Measurements from ENCODE around the gene TSEN15. TPM values are rescaled to one million over a fixed set of nuclear protein-coding genes. Genes with fewer than 3 reads are reported as not detected.

TSEN15 gene
- total and polyA plus RNA-seq, 7 donors = 15.9 to 38.7 (median 22.3) TPM

DNA sequence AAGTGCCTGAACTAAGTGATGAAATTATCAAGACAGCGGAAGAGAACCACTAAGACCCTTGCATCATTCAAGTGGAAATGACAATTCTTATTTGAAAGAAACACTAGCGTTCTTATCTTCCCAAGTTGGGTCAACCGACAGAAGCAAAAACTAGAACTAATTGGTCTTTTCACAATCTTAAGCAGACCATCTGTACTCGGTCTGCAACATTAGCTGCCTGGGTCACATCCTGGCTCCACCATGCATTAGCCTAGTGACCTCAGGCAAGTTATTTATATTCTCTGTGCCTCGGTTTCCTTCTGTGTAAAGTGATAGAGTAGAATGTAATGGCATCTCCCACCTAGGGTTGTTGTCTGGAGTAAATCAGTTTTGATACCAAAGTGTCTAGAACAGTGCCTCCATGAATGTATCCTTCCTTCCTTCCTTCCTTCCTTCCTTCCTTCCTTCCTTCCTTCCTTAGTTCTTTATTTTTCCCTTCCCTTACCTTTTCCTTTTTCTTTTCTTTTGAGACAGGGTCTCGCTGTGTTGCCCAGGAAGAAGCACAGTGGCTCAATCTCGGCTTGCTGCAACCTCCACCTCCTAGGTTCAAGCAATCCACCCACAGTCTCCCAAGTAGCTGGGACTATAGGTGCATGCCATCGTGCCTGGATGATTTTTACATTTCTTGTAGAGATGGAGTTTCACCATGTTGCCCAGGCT, 20.0 kb upstream of the TSEN15 start:
- no peak overlapping the region for H3K27ac ChIP-seq
- DNase-seq = no peak
- 80 to 84% (median 81%) methylated on average over 8 of the region's 8 CpGs for WGBS, 3 donors
- no peak overlapping the region for H3K4me3 ChIP-seq
- peaks cover 15% of the 10 kb centered on the region for H3K4me1 ChIP-seq
- no peak for TF ChIP-seq CTCF (IDR thresholded peaks at IDR 0.05)
- H3K9me3 ChIP-seq = no peaks in the 10 kb centered on the region
- H3K27me3 ChIP-seq (ENCODE audit: insufficient read depth in 3 of 3, low read length in 2 of 3) = no peaks in the 10 kb centered on the region
- intact Hi-C loops (cut with DNase I) = loop anchor here in 1 of 2 donors (10.0 kb wide), 1 partner anchor 47 kb away; no protein-coding TSS in a partner anchor
- no peak for ATAC-seq
- no peaks in the 10 kb centered on the region for H3K36me3 ChIP-seq (ENCODE audit: insufficient read depth in 1 of 2, low read depth in 1 of 2)

DNA sequence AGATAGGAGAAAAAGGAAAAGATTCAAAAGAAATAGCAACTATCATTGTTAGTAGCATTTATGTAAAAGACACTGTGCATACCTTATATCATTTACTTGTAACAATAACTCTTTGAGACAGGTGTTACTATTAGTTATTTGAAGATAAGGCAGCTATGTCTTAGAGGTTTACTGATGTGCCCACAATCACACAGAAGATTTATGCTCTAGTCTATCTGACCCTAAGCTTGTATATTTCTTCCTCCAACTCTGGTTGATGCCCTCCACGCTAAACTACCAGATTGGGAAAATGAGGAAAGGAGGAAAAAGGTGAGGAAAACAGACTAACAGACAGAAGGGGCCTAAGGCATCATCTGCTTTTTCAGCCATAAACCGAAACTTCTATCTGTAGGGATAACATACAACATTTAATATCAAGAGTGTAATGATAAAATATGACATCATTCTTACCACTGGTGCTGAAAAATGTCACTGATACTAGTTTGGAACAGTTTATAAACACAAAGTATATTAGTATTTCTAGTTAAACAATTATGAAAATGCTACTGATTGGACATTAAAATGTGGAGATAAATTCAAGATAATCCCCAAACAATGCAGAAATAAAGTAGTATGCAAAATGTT, 19.1 kb upstream of the TSEN15 start:
- no peak for TF ChIP-seq CTCF (IDR thresholded peaks at IDR 0.05)
- H3K4me3 ChIP-seq = no peak overlapping the region
- whole genome bisulfite sequencing, 3 donors = 61 to 91% (median 87%) methylated on average over 2 of the region's 2 CpGs
- DNase-seq (no peak), ATAC-seq (no peak)
- no peaks in the 10 kb centered on the region for H3K27me3 ChIP-seq (ENCODE audit: insufficient read depth in 3 of 3, low read length in 2 of 3)
- no peaks in the 10 kb centered on the region for H3K9me3 ChIP-seq
- peaks cover 14% of the 10 kb centered on the region for H3K4me1 ChIP-seq
- H3K27ac ChIP-seq = no peak overlapping the region
- H3K36me3 ChIP-seq (ENCODE audit: insufficient read depth in 1 of 2, low read depth in 1 of 2) = no peaks in the 10 kb centered on the region
- intact Hi-C loops (cut with DNase I) = loop anchor here in 1 of 2 donors (10.0 kb wide), 1 partner anchor 48 kb away; no protein-coding TSS in a partner anchor

DNA sequence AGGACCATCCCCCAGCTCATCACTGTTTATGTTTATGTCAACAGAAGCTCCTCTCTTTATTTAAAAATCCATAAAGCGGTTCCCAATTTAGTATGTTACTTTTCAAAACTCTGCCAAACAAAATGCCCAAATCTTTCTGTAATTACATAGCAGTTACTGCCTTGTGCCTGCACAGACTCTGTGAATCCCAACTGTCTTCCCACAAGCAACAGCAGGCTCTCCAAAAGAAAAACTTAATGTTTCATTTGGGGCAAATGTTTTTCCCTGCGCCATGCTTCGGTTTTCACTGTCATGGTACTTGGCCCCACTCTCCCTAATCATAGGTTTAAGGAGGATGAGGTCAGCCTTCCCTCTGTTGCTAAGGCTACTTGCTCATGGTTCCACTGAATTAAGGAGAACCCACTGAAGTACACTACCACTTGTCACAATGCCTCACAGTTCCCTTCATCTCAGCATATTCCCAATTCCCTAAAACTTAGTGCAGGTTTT, 18.6 kb upstream of the TSEN15 start:
- Histone ChIP-seq H3K36me3 (ENCODE audit: insufficient read depth in 1 of 2, low read depth in 1 of 2) (no peaks in the 10 kb centered on the region), H3K27ac (no peak overlapping the region), H3K27me3 (ENCODE audit: insufficient read depth in 3 of 3, low read length in 2 of 3) (no peaks in the 10 kb centered on the region), H3K4me3 (no peak overlapping the region), H3K4me1 (peaks cover 10% of the 10 kb centered on the region), H3K9me3 (no peaks in the 10 kb centered on the region)
- intact Hi-C loops (cut with DNase I) = loop anchor here in 1 of 2 donors (10.0 kb wide), 1 partner anchor 48 kb away; no protein-coding TSS in a partner anchor
- 70 to 85% (median 85%) methylated on average over 3 of the region's 3 CpGs for WGBS, 3 donors
- DNase-seq (no peak), ATAC-seq (no peak)
- TF ChIP-seq CTCF (IDR thresholded peaks at IDR 0.05) = no peak

- intact Hi-C loops (cut with DNase I) = loop anchor here in 1 of 2 donors (10.0 kb wide), 1 partner anchor 49 kb away; no protein-coding TSS in a partner anchor
- H3K4me3 ChIP-seq = no peak overlapping the region
Measured at GRCh38 chr1:184033711-184034167, 17.8 kb upstream of the TSEN15 start.

More at GRCh38 chr1:184033711-184034167, 17.8 kb upstream of the TSEN15 start:
- Histone ChIP-seq H3K36me3 (ENCODE audit: insufficient read depth in 1 of 2, low read depth in 1 of 2) (no peaks in the 10 kb centered on the region), H3K27me3 (ENCODE audit: insufficient read depth in 3 of 3, low read length in 2 of 3) (no peaks in the 10 kb centered on the region), H3K27ac (no peak overlapping the region), H3K9me3 (no peaks in the 10 kb centered on the region), H3K4me1 (peaks cover 3% of the 10 kb centered on the region)
- no peak for TF ChIP-seq CTCF (IDR thresholded peaks at IDR 0.05)
- ATAC-seq = no peak
- 45 to 73% (median 56%) methylated on average over 2 of the region's 2 CpGs for WGBS, 3 donors
- no peak for DNase-seq

Data from psoas muscle (tissue), 8 donors.